ENCODE results near the gene COLEC12. TPM values are rescaled to one million over a fixed set of nuclear protein-coding genes. Genes with fewer than 3 reads are reported as not detected.
"Not testable (repeated sequence)": the region's sequence is repeated elsewhere in the genome, so short reads cannot be mapped to it uniquely, and the experiment has no call there.

COLEC12 gene
- total RNA-seq, 1 experiment from 2014 or later = 0.03 TPM

- Histone ChIP-seq H3K27me3 (ENCODE audit: control insufficient read depth, insufficient read depth, low read length) (peaks cover 8% of the 10 kb centered on the region), H3K9me3 (ENCODE audit: control insufficient read depth, insufficient read depth, low read depth, low read length) (no peaks in the 10 kb centered on the region), H3K4me3 (ENCODE audit: low read depth in 2 of 2, low read length in 2 of 2) (no peak overlapping the region), H3K36me3 (ENCODE audit: control insufficient read depth, insufficient read depth, low read length) (no peaks in the 10 kb centered on the region), H3K4me1 (ENCODE audit: control insufficient read depth, insufficient read depth, low read length) (no peaks in the 10 kb centered on the region), H3K27ac (ENCODE audit: low read length) (no peak overlapping the region)
- in situ Hi-C loops (cut with HindIII; ENCODE audit: low pct_unique_long_range_greater_than_20kb, low sequenced_read_pairs) = no loop called here
- no TSS peak for BruUV-seq (replicated peaks)
- no peak for TF ChIP-seq TCF7L2 (IDR thresholded peaks at IDR 0.05; ENCODE audit: low read depth, low read length)
- TF ChIP-seq, protein P1, sequence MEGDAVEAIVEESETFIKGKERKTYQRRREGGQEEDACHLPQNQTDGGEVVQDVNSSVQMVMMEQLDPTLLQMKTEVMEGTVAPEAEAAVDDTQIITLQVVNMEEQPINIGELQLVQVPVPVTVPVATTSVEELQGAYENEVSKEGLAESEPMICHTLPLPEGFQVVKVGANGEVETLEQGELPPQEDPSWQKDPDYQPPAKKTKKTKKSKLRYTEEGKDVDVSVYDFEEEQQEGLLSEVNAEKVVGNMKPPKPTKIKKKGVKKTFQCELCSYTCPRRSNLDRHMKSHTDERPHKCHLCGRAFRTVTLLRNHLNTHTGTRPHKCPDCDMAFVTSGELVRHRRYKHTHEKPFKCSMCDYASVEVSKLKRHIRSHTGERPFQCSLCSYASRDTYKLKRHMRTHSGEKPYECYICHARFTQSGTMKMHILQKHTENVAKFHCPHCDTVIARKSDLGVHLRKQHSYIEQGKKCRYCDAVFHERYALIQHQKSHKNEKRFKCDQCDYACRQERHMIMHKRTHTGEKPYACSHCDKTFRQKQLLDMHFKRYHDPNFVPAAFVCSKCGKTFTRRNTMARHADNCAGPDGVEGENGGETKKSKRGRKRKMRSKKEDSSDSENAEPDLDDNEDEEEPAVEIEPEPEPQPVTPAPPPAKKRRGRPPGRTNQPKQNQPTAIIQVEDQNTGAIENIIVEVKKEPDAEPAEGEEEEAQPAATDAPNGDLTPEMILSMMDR (IDR thresholded peaks at IDR 0.05) = no peak
- TF ChIP-seq SIN3A (IDR thresholded peaks at IDR 0.05; ENCODE audit: borderline replicate concordance, insufficient read depth, low read depth, low read length) = no peak
- no peak for TF ChIP-seq POLR2AphosphoS5 (IDR thresholded peaks at IDR 0.05; ENCODE audit: low read depth, low read length)
- no peak for TF ChIP-seq REST (IDR thresholded peaks at IDR 0.05; ENCODE audit: insufficient read depth in 1 of 2, low read depth in 2 of 2, low read length in 1 of 2)
- ATAC-seq (no peak), DNase-seq (ENCODE audit: low read depth, low spot score) (no peak)
- ChIA-PET POLR2A (no interaction called here), CTCF (no interaction called here)
- intact Hi-C loops (cut with micrococcal nuclease; ENCODE audit: unreplicated experiment) = no loop called here
Observed at GRCh38 chr18:310042-310441, 190.5 kb downstream of the COLEC12 start.

DNA sequence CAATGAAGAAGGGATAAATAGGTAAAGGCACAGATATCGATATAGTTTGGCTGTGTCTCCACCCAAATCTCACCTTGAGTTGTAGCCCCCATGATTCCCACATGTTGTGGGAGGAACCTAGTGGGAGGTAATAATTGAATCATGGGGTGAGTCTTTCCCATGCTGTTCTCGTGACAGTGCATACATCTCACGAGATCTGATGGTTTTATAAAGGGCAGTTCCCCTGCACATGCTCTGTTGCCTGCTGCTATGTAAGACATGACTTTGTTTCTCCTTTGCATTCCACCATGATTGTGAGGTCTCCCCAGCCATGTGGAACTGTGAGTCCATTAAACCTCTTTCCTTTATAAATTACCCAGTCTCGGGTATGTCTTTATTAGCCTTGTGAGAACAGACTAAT is 192.4 kb downstream of the COLEC12 start:
- CTCF ChIA-PET, POLR2A ChIA-PET: not testable (repeated sequence)

GRCh38 chr18:306608-307255 is 193.8 kb downstream of the COLEC12 start:
- no peak overlapping the region for H3K4me3 ChIP-seq (ENCODE audit: low read depth in 2 of 2, low read length in 2 of 2)
- DNase-seq (ENCODE audit: low read depth, low spot score) (no peak), ATAC-seq (no peak)
- H3K36me3 ChIP-seq (ENCODE audit: control insufficient read depth, insufficient read depth, low read length) = no peaks in the 10 kb centered on the region
- peaks cover 8% of the 10 kb centered on the region for H3K27me3 ChIP-seq (ENCODE audit: control insufficient read depth, insufficient read depth, low read length)
- TF ChIP-seq SIN3A (IDR thresholded peaks at IDR 0.05; ENCODE audit: borderline replicate concordance, insufficient read depth, low read depth, low read length) = no peak
- TF ChIP-seq REST (IDR thresholded peaks at IDR 0.05; ENCODE audit: insufficient read depth in 1 of 2, low read depth in 2 of 2, low read length in 1 of 2) = no peak
- TF ChIP-seq POLR2AphosphoS5 (IDR thresholded peaks at IDR 0.05; ENCODE audit: low read depth, low read length) = no peak
- TF ChIP-seq TCF7L2 (IDR thresholded peaks at IDR 0.05; ENCODE audit: low read depth, low read length) = no peak
- TF ChIP-seq, protein P1 (IDR thresholded peaks at IDR 0.05) = no peak
- ChIA-PET CTCF (no interaction called here), POLR2A (no interaction called here)
- in situ Hi-C loops (cut with HindIII; ENCODE audit: low pct_unique_long_range_greater_than_20kb, low sequenced_read_pairs) = no loop called here
- no peaks in the 10 kb centered on the region for H3K9me3 ChIP-seq (ENCODE audit: control insufficient read depth, insufficient read depth, low read depth, low read length)
- intact Hi-C loops (cut with micrococcal nuclease; ENCODE audit: unreplicated experiment) = no loop called here
- no TSS peak for BruUV-seq (replicated peaks)
- H3K4me1 ChIP-seq (ENCODE audit: control insufficient read depth, insufficient read depth, low read length) = no peaks in the 10 kb centered on the region
- H3K27ac ChIP-seq (ENCODE audit: low read length) = no peak overlapping the region

More for the DNA sequence above, 192.4 kb downstream of the COLEC12 start:
- ATAC-seq; DNase-seq (ENCODE audit: low read depth, low spot score); H3K4me3 ChIP-seq (ENCODE audit: low read depth in 2 of 2, low read length in 2 of 2); in situ Hi-C loops (cut with HindIII; ENCODE audit: low pct_unique_long_range_greater_than_20kb, low sequenced_read_pairs); H3K27me3 ChIP-seq (ENCODE audit: control insufficient read depth, insufficient read depth, low read length); H3K4me1 ChIP-seq (ENCODE audit: control insufficient read depth, insufficient read depth, low read length); H3K36me3 ChIP-seq (ENCODE audit: control insufficient read depth, insufficient read depth, low read length); H3K9me3 ChIP-seq (ENCODE audit: control insufficient read depth, insufficient read depth, low read depth, low read length); intact Hi-C loops (cut with micrococcal nuclease; ENCODE audit: unreplicated experiment); BruUV-seq (replicated peaks); H3K27ac ChIP-seq (ENCODE audit: low read length): not testable (repeated sequence)

Data from Panc1 (cell line).